ENCODE measurements around the gene FMNL1.
A peak's percentile ranks its signal among the peaks of the same experiment; 100 is the strongest.

Gene FMNL1

GRCh38 chr17:45257115-45257514 is 35.4 kb downstream of the FMNL1 start:
- DNase-seq, result no peak

GRCh38 chr17:45258981-45259380 is 37.3 kb downstream of the FMNL1 start:
- DNase-seq, result peak; percentile 85 to 86

GRCh38 chr17:45260204-45260783 is 38.6 kb downstream of the FMNL1 start:
- DNase-seq, result no peak

GRCh38 chr17:45261577-45262515 is 40.2 kb downstream of the FMNL1 start, which contains the start of gene SPATA32:
TSS of gene SPATA32 (minus strand) at chr17:45262094. CDS start at chr17:45262016, 78 bp downstream.
- DNase-seq, result peak; percentile 11 to 37

GRCh38 chr17:45262516-45263476 is 41.1 kb downstream of the FMNL1 start:
- DNase-seq, result no peak

GRCh38 chr17:45263477-45263860 is 41.8 kb downstream of the FMNL1 start:
- DNase-seq, result no peak

GRCh38 chr17:45264430-45264829 is 42.7 kb downstream of the FMNL1 start:
- no peak for DNase-seq

- DNase-seq, result no peak
Observed at GRCh38 chr17:45264988-45265387, 43.3 kb downstream of the FMNL1 start.

GRCh38 chr17:45265821-45266220 is 44.1 kb downstream of the FMNL1 start:
- DNase-seq, result peak in 1 of 2 donors; percentile 32

- no peak for DNase-seq
Observed at GRCh38 chr17:45266372-45266926, 44.8 kb downstream of the FMNL1 start.

- DNase-seq, result no peak
Observed at GRCh38 chr17:45267436-45268055, 45.9 kb downstream of the FMNL1 start.

- no peak for DNase-seq
Observed at GRCh38 chr17:45269912-45270311, 48.2 kb downstream of the FMNL1 start.

- peak in 1 of 2 donors; percentile 30 for DNase-seq
Observed at GRCh38 chr17:45270828-45271418, 49.2 kb downstream of the FMNL1 start.

GRCh38 chr17:45271603-45272002 is 49.9 kb downstream of the FMNL1 start:
- DNase-seq, result no peak

- DNase-seq, result no peak
Observed at GRCh38 chr17:45273551-45273957, 51.9 kb downstream of the FMNL1 start.

- DNase-seq, result no peak
Observed at GRCh38 chr17:45274033-45274432, 52.3 kb downstream of the FMNL1 start.

- no peak for DNase-seq
Observed at GRCh38 chr17:45276031-45276430, 54.3 kb downstream of the FMNL1 start.

GRCh38 chr17:45277216-45277849 is 55.6 kb downstream of the FMNL1 start:
- DNase-seq, result peak; percentile 92 to 93

- no peak for DNase-seq
Observed at GRCh38 chr17:45277992-45278391, 56.3 kb downstream of the FMNL1 start.

GRCh38 chr17:45279898-45280297 is 58.2 kb downstream of the FMNL1 start:
- no peak for DNase-seq

Data from inflammatory macrophage (primary cell).